ENCODE results near the gene CPSF4L.

- TF ChIP-seq CTCF (conservative IDR thresholded peaks at IDR 0.05 in 1 of 2, IDR thresholded peaks at IDR 0.05 in 1 of 2; ENCODE audit: extremely low read depth in 1 of 2, insufficient read depth in 1 of 2, low read depth in 1 of 2, low read length in 2 of 2) (no peak), EZH2 (IDR thresholded peaks at IDR 0.05; ENCODE audit: borderline replicate concordance, low read length) (no peak)
These were observed 47.7 kb downstream of the CPSF4L start for GRCh38 chr17:73214008-73214407.

Data from mammary epithelial cell (primary cell).